Suprapubic skin (tissue), 3 donors: ENCODE results near the gene CHRNG.

Experiments used
- POLR2AphosphoS5 ChIP-seq, 3 donors: sonication (generic); formaldehyde crosslinking; IDR thresholded peaks; one replicate each; pipeline ENCODE4 v1.6.1; 2017; ENCODE audit warnings: antibody characterized with exemption in 3 of 3
- TF ChIP-seq, protein P1 (sequence below), 2 donors: fragments of 200-600 bp in 1 of 2; fragments of 450-650 bp in 1 of 2; sonication (generic) in 1 of 2; IDR thresholded peaks; one replicate each; pipeline ENCODE4 v1.5.1; 2016 to 2019; ENCODE audit warnings: antibody characterized with exemption in 2 of 2, mild to moderate bottlenecking in 1 of 2, moderate library complexity in 1 of 2

DNA sequence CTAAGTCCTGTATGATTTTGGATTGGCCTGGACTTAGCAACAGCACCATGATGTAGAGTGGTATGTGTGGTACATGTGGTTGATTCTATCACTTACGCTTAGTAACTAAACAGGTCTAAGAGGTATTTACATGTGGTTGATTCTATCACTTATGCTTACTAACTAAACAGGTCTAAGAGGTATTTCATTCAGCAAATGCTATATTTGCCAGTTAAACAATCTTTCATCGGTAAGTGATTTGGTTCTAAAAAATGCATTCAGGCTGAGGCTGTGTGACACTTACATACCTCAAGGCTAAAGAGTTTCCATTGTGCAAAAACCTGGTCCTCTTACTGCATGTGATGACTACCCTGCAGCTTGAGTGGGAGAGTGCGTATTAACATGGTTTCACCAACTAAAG, 24.1 kb downstream of the CHRNG start:
- TF ChIP-seq, protein P1, sequence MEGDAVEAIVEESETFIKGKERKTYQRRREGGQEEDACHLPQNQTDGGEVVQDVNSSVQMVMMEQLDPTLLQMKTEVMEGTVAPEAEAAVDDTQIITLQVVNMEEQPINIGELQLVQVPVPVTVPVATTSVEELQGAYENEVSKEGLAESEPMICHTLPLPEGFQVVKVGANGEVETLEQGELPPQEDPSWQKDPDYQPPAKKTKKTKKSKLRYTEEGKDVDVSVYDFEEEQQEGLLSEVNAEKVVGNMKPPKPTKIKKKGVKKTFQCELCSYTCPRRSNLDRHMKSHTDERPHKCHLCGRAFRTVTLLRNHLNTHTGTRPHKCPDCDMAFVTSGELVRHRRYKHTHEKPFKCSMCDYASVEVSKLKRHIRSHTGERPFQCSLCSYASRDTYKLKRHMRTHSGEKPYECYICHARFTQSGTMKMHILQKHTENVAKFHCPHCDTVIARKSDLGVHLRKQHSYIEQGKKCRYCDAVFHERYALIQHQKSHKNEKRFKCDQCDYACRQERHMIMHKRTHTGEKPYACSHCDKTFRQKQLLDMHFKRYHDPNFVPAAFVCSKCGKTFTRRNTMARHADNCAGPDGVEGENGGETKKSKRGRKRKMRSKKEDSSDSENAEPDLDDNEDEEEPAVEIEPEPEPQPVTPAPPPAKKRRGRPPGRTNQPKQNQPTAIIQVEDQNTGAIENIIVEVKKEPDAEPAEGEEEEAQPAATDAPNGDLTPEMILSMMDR (IDR thresholded peaks at IDR 0.05), result no peak
- TF ChIP-seq POLR2AphosphoS5 (IDR thresholded peaks at IDR 0.05), result no peak
